RWPE2 (cell line): ENCODE results near the gene PHEX.
A peak's percentile ranks its signal among the peaks of the same experiment; 100 is the strongest.

Experiments used
- ATAC-seq: fragments of 200-7000 bp; cut with Tn5 transposase; 3 replicates; pipeline ENCODE4 v1.9.1; 2021; ENCODE audit warnings: low read depth
- DNase-seq: peaks from one replicate; pipeline ENCODE4 v3.0.0-alpha.2; 2020; ENCODE audit warnings: low spot score
- H3K27ac ChIP-seq: fragments of 450-650 bp; 2 replicates; pipeline ENCODE4 v1.5.1; 2017; ENCODE audit warnings: mild to moderate bottlenecking; ENCODE audit not compliant: poor library complexity, severe bottlenecking
- H3K27me3 ChIP-seq: fragments of 250-450 bp; sonication (Bioruptor Pico); 2 replicates; pipeline ENCODE4 v1.5.1; 2021; ENCODE audit warnings: mild to moderate bottlenecking, moderate library complexity; ENCODE audit not compliant: insufficient read depth, poor library complexity, severe bottlenecking
- H3K36me3 ChIP-seq: fragments of 250-450 bp; sonication (Bioruptor Pico); 2 replicates; pipeline ENCODE4 v1.5.1; 2020; ENCODE audit warnings: low read depth, mild to moderate bottlenecking, moderate library complexity
- H3K4me1 ChIP-seq: fragments of 250-450 bp; sonication (Bioruptor Pico); 2 replicates; pipeline ENCODE4 v1.5.1; 2021; ENCODE audit warnings: mild to moderate bottlenecking, moderate library complexity; ENCODE audit not compliant: insufficient read depth, poor library complexity, severe bottlenecking
- H3K4me3 ChIP-seq: fragments of 250-450 bp; sonication (Bioruptor Pico); 2 replicates; pipeline ENCODE4 v1.5.1; 2021; ENCODE audit warnings: mild to moderate bottlenecking, moderate library complexity; ENCODE audit not compliant: severe bottlenecking
- H3K9me3 ChIP-seq: fragments of 250-450 bp; sonication (Bioruptor Pico); 2 replicates; pipeline ENCODE4 v1.5.1; 2021; ENCODE audit warnings: mild to moderate bottlenecking, moderate library complexity; ENCODE audit not compliant: severe bottlenecking
- TF ChIP-seq, protein P1 (sequence below): fragments of 450-650 bp; IDR thresholded peaks from one replicate; pipeline ENCODE4 v1.5.1; 2017; ENCODE audit warnings: mild to moderate bottlenecking, moderate library complexity; ENCODE audit not compliant: poor library complexity, severe bottlenecking

PHEX gene

DNA sequence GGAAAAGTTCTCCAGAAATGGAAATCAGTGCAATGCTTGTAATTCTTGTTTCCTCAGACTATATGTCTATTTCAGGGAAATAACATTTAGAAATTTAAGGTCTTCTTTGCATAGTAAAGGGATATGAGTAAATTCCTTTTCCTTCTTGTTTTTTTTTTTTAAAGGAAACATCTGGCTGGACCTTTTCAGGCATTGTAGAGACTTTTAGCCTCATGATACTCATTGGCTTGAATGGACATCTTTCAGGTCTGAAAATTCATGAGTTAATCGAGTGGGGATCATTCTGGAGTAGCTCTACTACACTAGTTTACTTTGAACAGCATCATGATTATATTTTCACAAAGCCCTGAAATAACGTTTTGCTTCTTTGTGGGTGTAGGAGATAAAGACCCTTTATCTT lies 152.0 kb downstream of the PHEX start:
- ATAC-seq (no peak), DNase-seq (no peak)
- Histone ChIP-seq H3K9me3 (no peaks in the 10 kb centered on the region), H3K36me3 (no peaks in the 10 kb centered on the region), H3K27me3 (no peaks in the 10 kb centered on the region), H3K4me3 (no peak overlapping the region), H3K27ac (no peak overlapping the region), H3K4me1 (peaks cover 5% of the 10 kb centered on the region)
- TF ChIP-seq, protein P1, sequence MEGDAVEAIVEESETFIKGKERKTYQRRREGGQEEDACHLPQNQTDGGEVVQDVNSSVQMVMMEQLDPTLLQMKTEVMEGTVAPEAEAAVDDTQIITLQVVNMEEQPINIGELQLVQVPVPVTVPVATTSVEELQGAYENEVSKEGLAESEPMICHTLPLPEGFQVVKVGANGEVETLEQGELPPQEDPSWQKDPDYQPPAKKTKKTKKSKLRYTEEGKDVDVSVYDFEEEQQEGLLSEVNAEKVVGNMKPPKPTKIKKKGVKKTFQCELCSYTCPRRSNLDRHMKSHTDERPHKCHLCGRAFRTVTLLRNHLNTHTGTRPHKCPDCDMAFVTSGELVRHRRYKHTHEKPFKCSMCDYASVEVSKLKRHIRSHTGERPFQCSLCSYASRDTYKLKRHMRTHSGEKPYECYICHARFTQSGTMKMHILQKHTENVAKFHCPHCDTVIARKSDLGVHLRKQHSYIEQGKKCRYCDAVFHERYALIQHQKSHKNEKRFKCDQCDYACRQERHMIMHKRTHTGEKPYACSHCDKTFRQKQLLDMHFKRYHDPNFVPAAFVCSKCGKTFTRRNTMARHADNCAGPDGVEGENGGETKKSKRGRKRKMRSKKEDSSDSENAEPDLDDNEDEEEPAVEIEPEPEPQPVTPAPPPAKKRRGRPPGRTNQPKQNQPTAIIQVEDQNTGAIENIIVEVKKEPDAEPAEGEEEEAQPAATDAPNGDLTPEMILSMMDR: no peak

DNA sequence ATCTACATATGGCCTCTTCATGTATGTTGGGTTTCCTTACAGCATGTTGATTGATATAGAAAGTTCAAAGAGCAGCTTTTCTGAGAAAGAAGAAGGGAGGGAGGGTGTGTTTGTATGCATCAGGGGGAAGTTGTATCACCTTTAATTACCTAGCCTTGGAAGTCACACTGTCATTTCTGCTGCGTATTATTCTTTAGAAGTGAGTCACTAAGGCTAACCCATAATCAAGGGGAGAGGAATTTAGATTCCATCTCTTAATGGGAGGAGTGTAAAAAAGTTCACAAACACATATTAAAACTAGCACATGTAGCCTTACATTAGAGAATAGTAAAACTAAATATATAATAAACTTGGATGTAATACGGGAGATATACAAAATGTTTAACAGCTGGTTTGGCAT lies 154.0 kb downstream of the PHEX start:
- Histone ChIP-seq H3K36me3 (no peaks in the 10 kb centered on the region), H3K4me3 (no peak overlapping the region), H3K27ac (no peak overlapping the region), H3K9me3 (no peaks in the 10 kb centered on the region), H3K4me1 (peaks cover 5% of the 10 kb centered on the region), H3K27me3 (no peaks in the 10 kb centered on the region)
- TF ChIP-seq, protein P1: no peak
- DNase-seq: no peak
- ATAC-seq: no peak

DNA sequence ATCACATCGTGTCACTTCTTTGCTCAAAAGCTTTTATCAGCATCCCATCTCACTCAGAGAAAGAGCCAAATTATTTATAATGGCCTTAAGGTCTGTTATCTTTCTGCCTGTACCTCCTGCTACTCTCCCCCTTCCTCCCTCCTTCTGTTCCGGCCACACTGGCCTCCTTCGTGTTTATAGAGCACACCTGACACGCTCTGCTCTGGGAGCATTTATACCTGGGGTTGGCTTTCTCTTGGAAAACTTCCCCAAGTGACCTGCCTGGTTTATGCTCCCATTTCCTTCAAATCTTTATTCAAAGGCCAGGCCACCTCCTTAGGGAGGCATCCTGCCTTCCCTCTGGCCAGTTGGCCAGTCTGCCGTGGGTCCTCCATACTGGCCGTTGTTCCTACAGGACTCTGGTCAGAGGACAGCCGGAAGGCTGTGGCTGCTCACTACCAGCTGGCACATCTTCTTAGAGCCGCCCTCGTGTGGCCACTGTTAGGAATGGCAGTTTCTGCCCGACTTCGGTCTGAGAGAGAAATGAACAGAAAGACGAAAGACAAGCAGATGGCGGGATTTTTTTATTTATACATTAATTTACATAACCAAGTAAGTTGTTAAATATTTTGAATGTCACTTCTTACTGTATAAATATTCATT lies 160.4 kb downstream of the PHEX start:
- no peaks in the 10 kb centered on the region for H3K27me3 ChIP-seq
- TF ChIP-seq, protein P1: peak; percentile 75
- H3K27ac ChIP-seq: no peak overlapping the region
- no peaks in the 10 kb centered on the region for H3K4me1 ChIP-seq
- H3K4me3 ChIP-seq: no peak overlapping the region
- peak; percentile 61 for ATAC-seq
- DNase-seq: peak; percentile 29
- H3K36me3 ChIP-seq: no peaks in the 10 kb centered on the region
- no peaks in the 10 kb centered on the region for H3K9me3 ChIP-seq

DNA sequence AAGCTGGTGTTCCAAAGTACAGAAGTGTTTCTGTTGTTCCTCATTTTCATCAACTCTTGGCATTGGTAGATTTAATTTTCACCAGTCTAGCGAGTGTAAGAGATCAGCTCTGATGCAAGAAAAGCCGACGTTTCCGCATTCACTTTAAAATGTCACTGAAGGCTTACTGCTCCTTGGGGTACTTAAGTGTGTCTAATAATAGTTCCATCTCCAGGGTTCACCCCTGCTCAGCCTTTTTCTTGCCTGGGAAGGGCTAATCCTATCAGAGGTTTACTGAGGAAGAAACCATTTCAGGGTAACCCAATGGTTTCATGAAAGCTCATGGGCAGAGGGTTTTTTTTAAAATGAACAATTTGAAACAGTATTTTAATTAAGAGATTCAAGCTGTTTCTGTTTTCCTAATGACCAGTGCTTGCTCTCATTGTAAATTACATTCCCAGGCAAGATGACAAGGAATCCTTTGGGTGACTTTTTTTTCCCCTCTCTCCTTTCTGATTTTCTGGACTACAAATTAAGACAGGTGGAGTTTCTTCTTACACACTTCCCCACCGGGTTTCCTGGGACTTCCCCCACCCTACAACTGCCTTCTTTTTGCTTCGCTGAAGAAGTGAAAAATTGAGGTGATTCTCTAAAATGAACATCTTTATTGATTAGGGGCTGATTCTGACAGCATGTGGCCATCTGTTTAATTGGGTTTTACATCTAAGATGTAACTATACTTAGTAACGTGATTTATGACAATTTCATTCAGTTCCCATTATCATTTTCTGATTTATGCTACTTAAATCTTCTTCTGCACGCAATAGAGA lies 161.9 kb downstream of the PHEX start:
- Histone ChIP-seq H3K36me3 (no peaks in the 10 kb centered on the region), H3K4me1 (no peaks in the 10 kb centered on the region), H3K9me3 (no peaks in the 10 kb centered on the region), H3K4me3 (no peak overlapping the region), H3K27me3 (no peaks in the 10 kb centered on the region), H3K27ac (no peak overlapping the region)
- DNase-seq: no peak
- no peak for ATAC-seq
- TF ChIP-seq, protein P1: no peak

DNA sequence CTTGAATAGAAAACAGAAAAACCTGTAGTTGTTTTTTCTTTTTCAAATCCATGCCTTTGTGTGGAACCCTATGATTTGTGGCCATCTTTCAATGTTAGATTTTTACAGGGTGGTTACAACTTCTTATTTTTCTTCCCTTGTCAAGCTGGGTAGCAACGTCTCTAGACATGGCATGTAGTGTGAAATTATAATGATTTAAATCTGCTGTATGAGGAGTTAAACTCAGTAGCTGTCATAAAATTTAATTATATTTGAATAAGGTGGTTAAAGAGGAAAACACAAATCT lies 162.5 kb downstream of the PHEX start:
- ATAC-seq (no peak), DNase-seq (no peak)
- no peaks in the 10 kb centered on the region for H3K36me3 ChIP-seq
- no peaks in the 10 kb centered on the region for H3K9me3 ChIP-seq
- H3K27me3 ChIP-seq: no peaks in the 10 kb centered on the region
- no peak overlapping the region for H3K4me3 ChIP-seq
- TF ChIP-seq, protein P1: no peak
- H3K27ac ChIP-seq: no peak overlapping the region
- no peaks in the 10 kb centered on the region for H3K4me1 ChIP-seq
